GM18861 (cell line): ENCODE measurements around the gene ANO10.
"Not testable (repeated sequence)": the region's sequence is repeated elsewhere in the genome, so short reads cannot be mapped to it uniquely, and the experiment has no call there.

Experiments
- ATAC-seq: cut with Tn5 transposase; IDR thresholded peaks from one replicate; pipeline ENCODE4 v1.9.1; 2021; ENCODE audit not compliant: unreplicated experiment

Gene ANO10

DNA sequence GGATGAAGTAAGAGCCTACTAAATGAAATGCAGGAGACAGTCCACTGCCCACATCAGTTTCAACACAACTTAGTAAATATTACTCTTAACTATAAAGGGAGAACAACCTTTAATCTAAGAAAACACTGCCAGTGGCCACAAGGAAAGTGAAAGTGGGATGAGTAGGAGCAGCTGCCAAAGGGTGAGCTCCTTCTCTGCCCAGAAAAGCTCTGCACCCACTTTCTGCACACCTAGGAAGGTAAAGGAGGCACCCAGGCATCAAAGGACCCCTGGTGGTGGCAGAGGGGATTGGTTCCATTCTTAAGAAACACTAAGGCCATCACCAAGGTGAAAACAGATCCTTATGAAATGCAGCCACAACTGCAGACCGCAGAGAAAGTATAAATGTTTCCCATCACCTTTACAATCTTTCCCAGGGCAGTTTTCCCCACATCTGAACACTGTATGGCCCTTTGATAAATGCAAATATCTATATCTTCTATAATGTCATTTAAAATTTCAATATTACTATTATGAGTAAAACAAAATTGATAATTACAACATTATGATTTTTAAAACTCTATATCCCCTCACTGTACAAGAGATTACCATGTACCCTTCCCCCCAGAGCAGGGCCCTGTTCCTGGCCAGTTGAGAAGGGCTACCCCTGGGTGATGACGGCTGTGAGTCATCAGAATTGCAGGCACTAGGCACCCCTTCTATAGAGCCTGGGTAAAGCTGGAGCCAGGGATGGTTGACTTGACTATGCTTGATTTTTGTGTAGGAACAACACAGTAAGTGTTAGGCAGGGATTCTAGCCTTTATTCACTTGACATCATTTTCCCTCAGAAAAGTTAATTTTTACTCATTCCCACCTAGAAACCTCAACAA lies 243.5 kb downstream of the ANO10 start:
- ATAC-seq: no peak

DNA sequence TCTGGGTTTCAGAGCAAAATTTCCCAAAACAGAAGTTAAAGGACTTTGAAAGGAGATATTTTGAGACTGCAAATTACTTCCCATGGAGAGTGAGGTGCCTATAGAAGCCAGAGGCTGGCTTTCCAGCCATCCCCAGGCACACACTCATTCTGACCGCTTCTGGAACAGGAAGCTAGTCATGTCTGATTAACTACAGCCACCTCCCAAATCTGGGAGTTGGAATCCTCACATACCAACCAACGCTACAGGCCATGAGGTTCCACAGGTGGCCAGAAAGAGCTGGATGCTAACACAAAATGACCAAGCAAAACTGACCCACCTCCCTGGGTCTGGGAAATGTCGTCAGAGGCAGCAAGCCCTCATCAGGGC lies 248.3 kb downstream of the ANO10 start:
- ATAC-seq: no peak

DNA sequence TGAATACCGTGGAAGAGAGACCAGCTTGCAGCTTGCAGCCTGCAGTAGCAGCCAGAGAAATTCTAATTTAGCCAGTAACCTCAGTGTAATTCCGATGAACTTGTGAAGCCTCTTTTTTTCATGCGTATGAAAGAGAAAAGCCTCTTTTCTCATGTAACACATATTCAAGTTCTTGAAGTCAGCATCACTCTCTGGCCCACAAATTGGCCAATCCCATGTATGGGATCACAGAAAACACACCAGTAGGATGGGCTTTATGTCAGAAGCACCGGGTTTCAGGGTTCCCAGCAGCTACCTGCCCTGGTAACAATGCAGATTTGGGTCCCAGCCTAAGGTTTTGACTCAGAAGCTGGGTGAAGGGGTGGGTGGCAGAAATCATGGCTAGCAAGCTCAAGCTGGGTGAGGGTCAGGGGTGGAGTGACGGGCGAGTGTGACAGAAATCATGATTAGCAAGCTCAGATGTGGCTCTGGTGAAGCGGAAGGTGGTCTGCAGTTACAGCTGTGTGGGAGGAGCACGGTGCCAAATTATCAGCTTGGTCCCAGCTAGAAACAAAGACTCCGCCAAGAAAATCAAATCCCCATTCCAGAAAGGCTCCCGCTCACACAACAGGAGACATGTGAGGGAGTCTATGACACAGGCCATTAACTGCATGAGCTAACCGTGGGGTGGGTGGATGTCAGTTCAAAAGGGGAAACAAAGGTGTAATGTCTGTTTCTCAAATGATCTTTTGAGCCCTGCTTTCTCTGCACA lies 248.8 kb downstream of the ANO10 start:
- no peak for ATAC-seq

GRCh38 chr3:43372007-43372740 lies 249.6 kb downstream of the ANO10 start:
- ATAC-seq: no peak

DNA sequence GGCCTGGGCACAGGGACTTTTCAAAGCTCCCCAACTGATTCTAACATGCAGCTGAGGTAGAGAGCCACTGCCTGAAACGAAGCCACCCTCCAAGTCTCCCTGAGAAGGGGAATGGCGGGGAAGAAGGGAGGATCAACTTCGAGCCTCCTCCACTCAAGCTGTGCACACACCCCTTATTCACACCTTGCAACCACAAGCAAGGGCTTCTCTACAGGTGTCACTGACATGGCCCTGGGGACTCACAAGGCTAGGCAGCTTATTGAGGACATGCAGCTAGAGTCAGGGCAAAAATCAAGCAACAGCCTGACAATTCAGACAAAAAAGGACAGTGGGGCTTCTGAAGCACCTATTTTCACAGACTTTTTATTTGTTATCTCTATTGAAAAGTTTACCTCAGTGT lies 250.3 kb downstream of the ANO10 start:
- no peak for ATAC-seq

- ATAC-seq: no peak
Measured at GRCh38 chr3:43370293-43370980, 251.4 kb downstream of the ANO10 start.

- ATAC-seq: no peak
Measured at GRCh38 chr3:43369404-43370292, 252.2 kb downstream of the ANO10 start.

- no peak for ATAC-seq
Measured at GRCh38 chr3:43366885-43367284, 254.9 kb downstream of the ANO10 start.

- ATAC-seq: no peak
Measured at GRCh38 chr3:43366481-43366880, 255.3 kb downstream of the ANO10 start.

- no peak for ATAC-seq
Measured at GRCh38 chr3:43365601-43366305, 256.1 kb downstream of the ANO10 start.

- ATAC-seq: no peak
Measured at GRCh38 chr3:43364926-43365325, 256.9 kb downstream of the ANO10 start.

GRCh38 chr3:43364494-43364893 lies 257.3 kb downstream of the ANO10 start:
- no peak for ATAC-seq

DNA sequence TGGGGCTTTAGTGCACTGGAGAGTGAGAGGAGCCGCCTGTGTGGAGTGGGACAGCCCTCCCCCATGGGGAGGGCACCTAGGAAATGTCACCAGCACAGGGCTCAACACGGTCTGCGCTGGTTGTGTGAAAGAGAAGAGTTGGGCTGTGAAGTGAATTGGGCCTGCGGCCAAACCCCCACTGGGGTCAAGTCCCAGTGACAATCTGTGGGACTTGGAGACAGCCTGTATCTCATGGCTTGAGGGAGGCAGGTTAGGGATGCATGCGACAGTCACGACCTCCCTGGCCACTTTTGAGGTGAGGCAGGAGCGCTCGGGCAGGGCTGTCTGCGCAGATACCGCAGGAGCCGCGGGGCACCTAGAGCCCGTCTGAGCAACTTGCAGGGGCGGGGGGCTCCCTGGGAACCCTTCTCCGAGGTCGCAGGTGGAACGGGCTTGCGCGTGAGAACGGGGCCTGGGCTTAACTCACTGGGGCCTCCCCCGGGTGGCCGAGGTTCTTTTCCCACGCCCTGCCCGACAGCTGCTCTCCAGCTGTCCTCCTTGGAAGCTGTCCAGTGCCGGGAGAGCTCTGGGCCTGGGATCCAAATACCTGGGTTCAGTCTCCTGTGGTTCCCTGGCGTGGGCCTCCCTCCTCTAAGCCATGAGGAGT lies 258.1 kb downstream of the ANO10 start:
- no peak for ATAC-seq

- no peak for ATAC-seq
Measured at GRCh38 chr3:43362961-43363360, 258.9 kb downstream of the ANO10 start.

GRCh38 chr3:43362183-43362582 lies 259.6 kb downstream of the ANO10 start:
- ATAC-seq: no peak

GRCh38 chr3:43361077-43361476 lies 260.7 kb downstream of the ANO10 start:
- no peak for ATAC-seq

DNA sequence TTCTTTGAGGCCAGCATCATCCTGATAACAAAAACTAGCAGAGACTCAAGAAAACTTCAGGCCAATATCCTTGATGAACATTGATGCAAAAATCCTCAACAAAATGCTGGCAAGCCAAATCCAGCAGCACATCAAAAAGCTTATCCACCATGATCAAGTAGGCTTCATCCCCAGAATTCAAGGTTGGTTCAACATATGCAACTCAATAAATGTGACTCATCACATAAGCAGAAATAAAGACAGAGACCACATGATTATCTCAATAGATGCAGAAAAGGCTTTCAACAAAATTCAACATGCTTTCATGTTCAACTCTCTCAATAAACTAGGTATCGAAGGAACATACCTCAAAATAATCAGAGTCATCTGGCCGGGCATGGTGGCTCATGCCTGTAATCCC lies 265.8 kb downstream of the ANO10 start:
- not testable (repeated sequence) for ATAC-seq

- no peak for ATAC-seq
Measured at GRCh38 chr3:43353923-43354670, 267.7 kb downstream of the ANO10 start.
